ENCODE measurements around the gene ELOB. TPM values are rescaled to one million over a fixed set of nuclear protein-coding genes. Genes with fewer than 3 reads are reported as not detected.

The ELOB gene
- total RNA-seq, 1 donor from 2014 or later, result 192 TPM

DNA sequence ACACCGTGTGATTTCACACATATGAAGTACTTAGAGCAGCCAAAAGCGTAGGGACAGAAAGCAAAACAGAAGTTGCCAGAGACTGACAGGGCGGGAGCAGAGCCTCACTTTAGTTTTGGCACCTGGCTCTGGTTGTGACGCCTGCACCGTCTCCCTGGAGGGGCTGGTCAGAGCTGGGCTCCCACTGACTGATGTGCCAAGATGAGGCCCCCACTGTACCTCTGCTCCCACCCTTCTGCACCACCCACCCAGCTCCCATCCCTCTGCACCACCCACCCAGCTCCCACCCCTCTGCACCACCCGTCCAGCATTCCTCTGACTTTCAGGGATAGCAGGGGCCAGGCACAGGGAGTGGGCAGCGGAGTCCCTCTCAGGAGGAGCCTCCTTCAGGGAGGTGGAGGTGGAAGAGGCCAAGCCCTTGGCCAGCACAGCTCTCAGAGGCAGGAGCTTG lies 36.7 kb upstream of the ELOB start:
- H3K9me3 Mint-ChIP-seq, result peaks cover 8% of the 10 kb centered on the region
- no peak overlapping the region for H3K4me3 Mint-ChIP-seq
- TF ChIP-seq, protein P1, sequence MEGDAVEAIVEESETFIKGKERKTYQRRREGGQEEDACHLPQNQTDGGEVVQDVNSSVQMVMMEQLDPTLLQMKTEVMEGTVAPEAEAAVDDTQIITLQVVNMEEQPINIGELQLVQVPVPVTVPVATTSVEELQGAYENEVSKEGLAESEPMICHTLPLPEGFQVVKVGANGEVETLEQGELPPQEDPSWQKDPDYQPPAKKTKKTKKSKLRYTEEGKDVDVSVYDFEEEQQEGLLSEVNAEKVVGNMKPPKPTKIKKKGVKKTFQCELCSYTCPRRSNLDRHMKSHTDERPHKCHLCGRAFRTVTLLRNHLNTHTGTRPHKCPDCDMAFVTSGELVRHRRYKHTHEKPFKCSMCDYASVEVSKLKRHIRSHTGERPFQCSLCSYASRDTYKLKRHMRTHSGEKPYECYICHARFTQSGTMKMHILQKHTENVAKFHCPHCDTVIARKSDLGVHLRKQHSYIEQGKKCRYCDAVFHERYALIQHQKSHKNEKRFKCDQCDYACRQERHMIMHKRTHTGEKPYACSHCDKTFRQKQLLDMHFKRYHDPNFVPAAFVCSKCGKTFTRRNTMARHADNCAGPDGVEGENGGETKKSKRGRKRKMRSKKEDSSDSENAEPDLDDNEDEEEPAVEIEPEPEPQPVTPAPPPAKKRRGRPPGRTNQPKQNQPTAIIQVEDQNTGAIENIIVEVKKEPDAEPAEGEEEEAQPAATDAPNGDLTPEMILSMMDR (IDR thresholded peaks at IDR 0.05; ENCODE audit: unreplicated experiment), result no peak
- DNase-seq (ENCODE audit: low spot score in 2 of 2, unreplicated experiment in 2 of 2), result no peak
- H3K4me1 Mint-ChIP-seq, result no peaks in the 10 kb centered on the region
- H3K27me3 Mint-ChIP-seq (ENCODE audit: low read depth), result peaks cover 27% of the 10 kb centered on the region
- H3K36me3 Mint-ChIP-seq, result no peaks in the 10 kb centered on the region
- H3K27ac Mint-ChIP-seq, result no peak overlapping the region

DNA sequence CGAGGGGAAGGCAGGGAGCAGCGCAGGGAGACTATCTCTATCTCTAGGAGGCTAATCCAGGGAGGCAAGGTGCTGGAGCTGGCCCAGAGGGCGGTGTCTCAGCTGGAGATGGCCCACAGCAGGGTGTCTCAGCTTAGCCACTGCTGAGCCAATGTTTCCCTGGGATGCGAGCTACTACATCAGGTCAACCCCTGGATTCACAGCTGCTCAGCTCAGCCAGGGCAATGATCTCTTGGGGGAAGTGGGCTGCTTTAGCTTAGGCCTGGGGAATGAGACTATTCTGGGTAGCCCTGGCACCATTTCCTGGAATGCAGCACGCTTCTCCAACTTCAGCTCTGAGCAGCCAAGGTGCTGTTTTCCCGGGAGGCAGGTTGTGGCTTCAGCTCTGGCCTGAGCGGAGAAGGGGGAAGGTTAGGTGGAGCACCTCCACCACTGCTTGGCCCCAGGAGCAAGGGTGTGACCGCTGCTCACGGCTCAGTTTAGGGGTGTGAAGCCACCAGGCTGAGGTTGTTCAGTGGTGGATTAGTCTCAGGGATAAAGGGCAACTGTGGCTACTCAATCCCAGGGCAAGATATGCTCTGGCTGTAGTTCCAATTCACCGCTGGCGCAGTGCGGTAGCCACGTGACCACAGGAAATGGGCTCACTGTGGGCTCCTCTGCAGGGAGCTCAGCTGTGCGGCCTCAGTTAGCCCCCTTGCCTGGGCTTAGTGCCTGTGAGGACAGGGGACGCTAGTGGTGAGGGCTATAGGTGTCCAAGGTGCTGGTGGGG lies 34.8 kb upstream of the ELOB start:
- Mint-ChIP-seq H3K9me3 (peaks cover 9% of the 10 kb centered on the region), H3K27me3 (ENCODE audit: low read depth) (peaks cover 31% of the 10 kb centered on the region), H3K27ac (no peak overlapping the region), H3K4me3 (no peak overlapping the region), H3K4me1 (no peaks in the 10 kb centered on the region), H3K36me3 (no peaks in the 10 kb centered on the region)
- DNase-seq (ENCODE audit: low spot score in 2 of 2, unreplicated experiment in 2 of 2), result no peak
- TF ChIP-seq, protein P1 (IDR thresholded peaks at IDR 0.05; ENCODE audit: unreplicated experiment), result no peak

DNA sequence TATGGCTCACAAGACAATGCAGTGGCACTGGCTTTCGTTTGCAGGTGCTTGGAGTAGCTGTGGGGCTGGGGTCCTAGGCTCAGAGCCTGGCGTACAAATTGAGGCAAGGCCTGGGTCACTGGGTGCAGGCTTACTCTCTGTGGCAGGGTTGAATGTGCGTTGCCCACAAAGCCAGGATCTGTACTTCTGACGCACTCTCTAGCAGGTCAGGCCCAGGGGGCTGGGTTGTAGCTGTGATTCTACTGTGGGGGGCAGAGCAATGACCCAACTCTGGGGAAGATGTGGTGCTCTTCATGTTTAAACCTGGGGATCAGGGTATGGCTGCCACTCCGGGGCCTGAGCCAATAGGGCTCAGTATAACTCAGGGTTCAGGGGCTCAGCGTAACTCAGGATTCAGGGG lies 33.6 kb upstream of the ELOB start:
- Mint-ChIP-seq H3K27ac (no peak overlapping the region), H3K27me3 (ENCODE audit: low read depth) (peaks cover 35% of the 10 kb centered on the region), H3K4me1 (no peaks in the 10 kb centered on the region), H3K36me3 (no peaks in the 10 kb centered on the region), H3K9me3 (peaks cover 9% of the 10 kb centered on the region), H3K4me3 (no peak overlapping the region)
- TF ChIP-seq, protein P1 (IDR thresholded peaks at IDR 0.05; ENCODE audit: unreplicated experiment), result no peak
- DNase-seq (ENCODE audit: low spot score in 2 of 2, unreplicated experiment in 2 of 2), result no peak

DNA sequence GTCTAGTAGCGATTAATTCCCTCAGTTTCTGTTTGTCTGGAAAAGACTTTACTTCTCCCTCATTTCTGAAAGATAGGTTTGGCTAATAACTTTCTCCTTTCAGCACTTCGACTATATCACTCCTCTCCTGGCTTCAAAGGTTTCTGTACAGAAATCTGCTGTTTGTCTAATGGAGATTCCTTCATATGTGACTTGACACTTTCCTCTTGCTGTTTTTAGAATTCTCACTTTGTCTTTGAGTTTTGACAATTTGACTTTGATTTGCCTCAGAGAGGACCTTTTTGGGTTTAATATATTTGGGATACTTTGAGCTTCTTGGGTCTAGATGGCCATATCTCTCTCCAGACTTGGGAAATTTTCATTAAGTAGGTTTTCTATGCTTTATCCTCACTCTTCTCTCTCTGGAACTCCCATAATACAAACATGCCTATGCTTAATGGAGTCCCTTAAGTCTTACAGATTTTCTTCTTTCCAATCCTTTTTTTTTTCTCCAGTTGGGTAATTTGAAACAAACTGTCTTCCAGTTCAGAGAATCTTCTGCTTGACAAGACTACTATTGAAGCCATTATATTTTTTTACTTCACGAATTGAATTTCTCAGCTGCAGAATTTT lies 32.2 kb upstream of the ELOB start:
- no peaks in the 10 kb centered on the region for H3K4me1 Mint-ChIP-seq
- no peak overlapping the region for H3K27ac Mint-ChIP-seq
- TF ChIP-seq, protein P1 (IDR thresholded peaks at IDR 0.05; ENCODE audit: unreplicated experiment), result no peak
- H3K36me3 Mint-ChIP-seq, result no peaks in the 10 kb centered on the region
- H3K4me3 Mint-ChIP-seq, result no peak overlapping the region
- no peak for DNase-seq (ENCODE audit: low spot score in 2 of 2, unreplicated experiment in 2 of 2)
- H3K27me3 Mint-ChIP-seq (ENCODE audit: low read depth), result peaks cover 34% of the 10 kb centered on the region
- peaks cover 17% of the 10 kb centered on the region for H3K9me3 Mint-ChIP-seq

DNA sequence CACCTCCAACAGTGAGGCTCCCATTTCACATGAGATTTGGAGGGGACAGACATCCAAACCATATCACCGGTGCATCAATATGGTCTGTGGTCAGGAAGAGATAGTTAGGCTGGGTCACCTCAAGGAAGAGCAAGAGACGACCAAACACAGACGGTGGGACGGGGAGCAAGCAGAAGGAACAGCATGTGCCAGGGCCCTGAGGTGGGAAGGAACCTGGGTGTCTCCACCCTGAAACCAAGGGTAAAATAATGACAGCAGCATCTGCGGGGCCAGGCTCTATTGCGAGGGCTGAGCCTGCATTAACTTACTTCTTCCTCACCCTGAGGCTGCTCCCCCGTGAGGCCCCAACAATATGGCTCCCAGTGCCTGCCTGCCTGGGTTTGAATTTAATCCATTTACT lies 31.1 kb upstream of the ELOB start:
- no peaks in the 10 kb centered on the region for H3K36me3 Mint-ChIP-seq
- H3K9me3 Mint-ChIP-seq, result peaks cover 24% of the 10 kb centered on the region
- peaks cover 34% of the 10 kb centered on the region for H3K27me3 Mint-ChIP-seq (ENCODE audit: low read depth)
- no peak for DNase-seq (ENCODE audit: low spot score in 2 of 2, unreplicated experiment in 2 of 2)
- H3K4me1 Mint-ChIP-seq, result no peaks in the 10 kb centered on the region
- no peak overlapping the region for H3K27ac Mint-ChIP-seq
- no peak overlapping the region for H3K4me3 Mint-ChIP-seq
- TF ChIP-seq, protein P1 (IDR thresholded peaks at IDR 0.05; ENCODE audit: unreplicated experiment), result no peak

All from mesothelial cell of epicardium (in vitro differentiated cells).